Activated naive CD4-positive, alpha-beta T cell treated with Interleukin-2 at 50 U/mL for 16 hours (primary cell): ENCODE measurements around the gene LACTB.

Experiments used
- DNase-seq: peaks from one replicate; pipeline ENCODE4 v3.0.0-alpha.2; 2020

The LACTB gene

GRCh38 chr15:63121382-63122001 lies at the start of gene LACTB:
Gene LACTB (plus strand): TSS chr15:63121861. CDS start chr15:63121872, 11 bp downstream.
- peak; percentile 82 for DNase-seq

GRCh38 chr15:63072023-63072650 lies 49.5 kb upstream of the LACTB start:
- no peak for DNase-seq

GRCh38 chr15:63072809-63073277 lies 48.8 kb upstream of the LACTB start:
- no peak for DNase-seq

DNA sequence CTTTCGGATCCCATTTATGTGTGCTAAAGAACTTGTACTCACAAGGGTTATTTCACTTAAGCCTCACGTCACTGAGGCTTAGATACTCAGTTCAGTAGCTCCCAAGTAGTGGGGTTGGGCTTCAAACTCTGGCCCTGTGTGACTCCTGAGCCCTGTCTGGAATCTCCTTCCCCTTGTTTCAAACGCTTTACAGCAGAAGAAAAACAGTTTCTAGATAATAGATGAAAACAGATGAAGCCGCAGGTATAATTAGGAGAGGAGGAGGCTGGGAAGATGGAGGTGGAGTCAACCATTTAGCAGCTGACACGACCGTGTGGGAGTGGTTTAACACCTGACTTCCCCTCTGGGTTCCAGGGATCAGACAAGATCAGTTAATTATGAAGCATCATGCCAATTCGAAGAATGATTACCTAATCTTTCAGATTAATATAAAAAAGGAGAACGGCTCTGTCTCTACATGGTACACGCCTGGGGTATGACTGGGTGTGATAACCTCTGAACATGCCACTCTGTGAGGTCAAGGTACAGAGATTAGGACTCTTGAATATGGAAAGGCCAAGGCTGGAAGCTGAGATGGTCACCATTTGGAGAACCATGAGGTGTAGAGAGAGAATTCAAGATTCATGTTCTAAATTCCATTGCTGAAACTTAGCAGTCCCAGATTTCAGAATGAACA lies 48.0 kb upstream of the LACTB start:
- DNase-seq, result no peak

GRCh38 chr15:63075015-63075983 lies 46.4 kb upstream of the LACTB start:
- DNase-seq, result no peak

DNA sequence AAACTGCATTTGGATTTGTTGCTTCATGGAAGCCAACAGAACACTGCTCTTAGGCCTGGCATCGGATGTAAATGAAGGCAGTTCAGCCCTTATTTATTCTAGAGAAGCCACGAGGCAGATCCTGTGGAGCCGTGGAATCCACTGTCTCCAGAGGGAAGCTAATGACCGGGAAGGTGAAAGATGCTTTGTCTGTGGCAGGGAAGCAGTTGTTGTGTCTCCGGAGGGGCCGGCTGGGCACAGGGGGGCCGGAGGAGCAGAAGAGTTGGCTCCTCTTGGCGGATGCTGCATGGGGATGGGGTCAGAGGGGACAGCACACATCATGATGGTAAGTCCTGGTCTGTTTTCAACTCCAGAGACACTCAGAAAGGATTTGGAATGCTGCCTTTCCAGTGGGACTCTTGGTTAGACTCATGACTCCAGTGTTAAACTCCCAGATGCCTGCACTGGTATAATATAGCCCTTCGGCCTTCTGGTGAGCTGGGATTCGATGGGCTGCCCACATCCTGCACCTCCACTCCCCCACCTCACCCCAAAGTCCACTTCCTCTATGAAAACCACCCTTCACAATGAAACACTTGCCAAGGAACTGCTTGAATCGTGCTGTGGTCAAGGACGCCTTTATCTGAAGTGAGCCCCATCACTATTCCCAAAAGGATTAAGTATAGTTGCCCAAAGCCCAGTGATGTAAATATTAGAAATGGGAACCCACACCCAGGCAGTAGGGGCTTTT lies 45.5 kb upstream of the LACTB start:
- no peak for DNase-seq

GRCh38 chr15:63076714-63077046 lies 45.0 kb upstream of the LACTB start:
- no peak for DNase-seq

- no peak for DNase-seq
These were observed 43.7 kb upstream of the LACTB start for GRCh38 chr15:63077952-63078351.

- no peak for DNase-seq
These were observed 41.6 kb upstream of the LACTB start for GRCh38 chr15:63079947-63080626.

- no peak for DNase-seq
These were observed 40.9 kb upstream of the LACTB start for GRCh38 chr15:63080634-63081250.

DNA sequence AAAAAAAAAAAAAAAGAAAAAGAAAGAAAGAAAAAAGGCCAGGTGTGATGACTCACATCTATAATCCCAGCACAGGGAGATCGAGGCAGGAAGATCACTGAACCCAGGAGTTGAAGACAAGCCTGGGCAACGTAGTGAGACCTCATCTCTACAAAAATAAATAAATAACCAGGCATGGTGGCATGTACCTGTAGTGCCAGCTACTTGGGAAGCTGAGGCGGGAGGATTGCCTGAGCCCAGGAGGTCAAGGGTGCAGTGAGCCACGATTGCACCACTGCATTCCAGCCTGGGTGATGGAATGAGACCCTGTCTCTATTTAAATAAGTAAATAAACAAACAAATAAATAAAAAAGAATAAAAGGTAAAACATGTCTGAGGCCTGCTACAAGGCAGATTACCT lies 39.3 kb upstream of the LACTB start:
- DNase-seq, result no peak

DNA sequence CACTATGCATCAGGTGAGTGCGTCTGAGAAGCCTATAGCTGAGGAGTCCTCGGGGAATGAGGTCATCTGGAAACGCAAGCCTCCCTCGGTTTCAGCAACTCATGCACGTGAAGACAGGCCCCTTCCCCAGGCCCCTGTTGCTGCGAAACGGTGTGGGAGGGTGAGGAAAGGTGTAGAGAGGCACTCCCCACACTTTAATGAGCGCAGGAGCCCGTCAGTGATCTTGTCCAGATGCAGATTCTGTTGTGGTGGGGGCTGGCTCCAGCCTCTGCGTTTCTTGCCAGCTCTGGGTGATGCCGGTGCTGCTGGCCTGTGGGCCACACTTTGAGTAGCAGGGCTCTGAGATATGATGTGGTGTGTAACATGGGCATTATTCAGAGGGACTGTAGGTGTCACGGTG lies 38.6 kb upstream of the LACTB start:
- no peak for DNase-seq

- DNase-seq, result no peak
These were observed 38.1 kb upstream of the LACTB start for GRCh38 chr15:63083541-63083940.

DNA sequence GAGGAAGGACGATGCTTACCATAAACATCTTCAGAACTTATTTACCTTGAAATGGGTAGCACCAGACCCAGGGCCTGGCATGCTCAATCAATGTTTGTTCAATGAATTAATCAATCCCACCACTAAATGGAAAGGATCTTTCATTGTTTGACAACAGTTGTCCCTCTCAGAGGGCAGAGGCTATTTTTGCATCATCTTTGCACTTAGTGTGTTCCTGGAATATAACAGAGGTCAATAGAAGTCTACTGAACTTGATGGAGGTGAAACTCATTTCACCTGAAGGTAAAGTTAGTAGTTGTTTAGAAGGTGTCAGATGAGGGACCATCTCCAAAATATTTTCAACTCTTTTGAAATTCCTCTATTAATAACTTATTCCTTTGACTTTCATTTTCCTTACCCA lies 36.9 kb upstream of the LACTB start:
- no peak for DNase-seq

DNA sequence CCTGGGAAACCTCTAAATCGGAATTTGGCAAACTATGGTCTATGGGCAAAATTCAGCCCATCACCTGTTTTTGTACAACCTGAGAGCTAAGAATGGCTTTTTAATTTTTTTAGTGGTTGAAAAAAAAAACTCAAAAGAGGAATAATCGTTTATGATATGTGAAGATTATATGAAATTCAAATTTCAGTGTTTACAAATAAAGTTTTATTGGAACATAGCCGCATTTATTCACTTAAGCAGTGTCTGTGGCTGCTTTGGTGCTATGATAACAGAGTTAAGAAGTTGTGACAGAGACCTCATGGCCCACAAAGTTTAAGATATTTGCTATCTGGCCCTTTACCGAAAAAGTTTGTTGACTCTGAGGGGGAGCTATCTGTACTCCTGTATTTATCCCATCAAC lies 36.4 kb upstream of the LACTB start:
- no peak for DNase-seq

- no peak for DNase-seq
These were observed 35.4 kb upstream of the LACTB start for GRCh38 chr15:63086271-63086670.

DNA sequence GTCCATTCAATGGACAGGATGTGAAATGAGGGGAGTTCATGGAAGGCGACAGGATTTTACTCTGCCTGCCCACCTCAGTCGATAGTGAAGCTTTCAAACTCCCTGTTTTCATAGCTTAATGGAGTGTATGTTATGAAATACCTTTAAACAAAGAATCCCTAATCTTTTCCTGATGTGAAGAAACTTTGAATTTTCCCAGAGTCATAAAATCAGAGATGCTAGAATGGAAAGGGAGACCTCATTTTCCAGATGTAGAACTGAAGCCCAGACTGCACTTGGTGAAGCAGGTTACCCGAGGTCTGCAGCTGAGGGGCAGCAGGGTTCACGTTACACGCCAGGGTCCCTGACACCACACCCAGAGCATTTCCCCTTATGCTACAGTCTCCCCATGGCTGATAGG lies 34.7 kb upstream of the LACTB start:
- no peak for DNase-seq

DNA sequence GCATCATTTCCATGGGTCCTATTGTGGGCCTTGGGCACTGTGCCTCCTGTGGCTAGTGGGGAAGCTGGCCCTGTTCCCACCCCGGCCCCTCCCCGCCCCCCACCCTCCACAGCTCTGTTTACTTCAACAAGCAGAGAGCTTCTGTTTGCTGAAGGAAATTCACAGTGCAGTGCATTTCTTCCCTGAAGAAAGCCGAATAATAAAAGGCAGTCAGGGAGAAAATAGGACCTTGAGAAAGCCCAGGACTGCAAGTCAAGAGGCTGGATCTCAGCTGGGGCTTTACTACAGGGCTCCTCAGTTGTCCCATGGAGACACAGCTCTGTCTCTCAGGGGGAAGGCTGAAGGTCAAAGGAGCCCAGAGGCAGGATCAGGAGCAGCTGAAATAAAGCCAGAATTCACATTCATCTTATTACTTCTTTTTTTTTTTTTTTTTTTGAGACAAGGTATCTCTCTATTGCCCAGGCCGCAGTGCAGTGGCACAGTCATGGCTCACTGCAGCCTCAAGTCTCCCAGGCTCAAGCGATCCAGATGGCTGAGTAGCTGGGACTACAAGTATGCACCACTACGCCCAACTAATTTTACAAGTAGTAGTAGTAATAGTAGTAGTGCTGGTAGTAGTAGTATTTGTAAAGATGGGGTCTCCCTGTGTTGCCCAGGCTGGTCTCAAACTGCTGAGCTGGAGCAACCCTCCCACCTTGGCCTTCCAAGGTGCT lies 33.0 kb upstream of the LACTB start:
- no peak for DNase-seq

DNA sequence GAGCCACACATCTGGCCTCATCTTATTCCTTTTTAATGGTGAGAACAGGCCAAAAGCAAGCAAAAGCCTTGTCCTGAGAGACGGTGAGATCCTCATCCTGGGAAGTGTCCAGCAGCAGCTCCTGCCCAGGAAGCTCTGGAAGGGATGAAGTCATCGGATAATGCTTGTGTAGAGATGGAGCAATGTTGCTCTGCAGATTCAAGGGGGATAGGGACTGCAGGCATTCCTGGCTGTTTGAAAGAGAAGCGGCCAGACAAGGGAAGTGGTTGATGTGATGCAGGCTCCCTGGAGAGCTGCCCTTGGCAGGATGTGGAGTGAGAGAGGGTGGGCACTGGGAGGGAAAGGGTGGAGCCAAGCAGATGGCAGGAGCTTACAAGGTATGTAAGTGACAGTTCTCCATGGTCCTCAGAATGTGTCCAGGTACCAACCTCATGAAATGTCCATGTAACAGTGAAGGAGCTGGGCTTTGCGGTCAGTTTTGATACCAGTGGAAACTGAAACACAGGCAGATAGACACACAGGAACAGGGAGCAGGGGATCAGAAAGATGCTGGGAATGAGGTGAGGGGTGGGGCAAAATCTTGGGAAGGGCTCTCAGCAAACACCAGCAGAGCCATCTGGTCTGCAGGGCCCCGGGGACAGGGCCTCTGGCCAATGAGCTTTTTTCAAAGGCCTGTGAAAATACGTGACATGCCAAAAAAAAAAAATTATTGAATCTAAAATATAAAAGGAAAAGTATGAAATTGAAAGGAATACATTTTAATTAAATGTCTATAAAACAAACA lies 32.2 kb upstream of the LACTB start:
- DNase-seq, result no peak

DNA sequence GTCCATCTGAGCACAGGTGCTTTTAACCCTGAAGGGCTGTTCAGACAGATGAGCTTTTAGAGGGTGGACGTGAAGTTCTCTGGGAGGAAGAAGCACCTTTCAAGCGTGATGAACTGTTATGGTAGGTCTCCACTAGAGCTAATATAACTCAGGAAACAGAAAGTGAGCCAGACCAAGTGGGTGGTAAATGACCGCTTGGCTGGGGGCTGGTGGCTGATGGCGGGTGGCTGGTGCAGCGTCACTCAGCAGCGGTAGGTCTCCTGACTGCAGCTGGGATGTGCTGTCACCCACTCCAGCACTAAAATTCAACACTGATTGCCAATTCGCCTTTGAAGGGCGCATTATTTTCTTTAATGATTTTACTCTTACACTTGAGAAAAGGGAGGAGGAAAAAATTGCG lies 31.2 kb upstream of the LACTB start:
- no peak for DNase-seq
